Measurements from ENCODE around the gene LITAFD. TPM values are rescaled to one million over a fixed set of nuclear protein-coding genes. Genes with fewer than 3 reads are reported as not detected.

The LITAFD gene
- polyA plus RNA-seq, 1 of the 3 experiments (the other 2 are of a cell fraction): not detected

DNA sequence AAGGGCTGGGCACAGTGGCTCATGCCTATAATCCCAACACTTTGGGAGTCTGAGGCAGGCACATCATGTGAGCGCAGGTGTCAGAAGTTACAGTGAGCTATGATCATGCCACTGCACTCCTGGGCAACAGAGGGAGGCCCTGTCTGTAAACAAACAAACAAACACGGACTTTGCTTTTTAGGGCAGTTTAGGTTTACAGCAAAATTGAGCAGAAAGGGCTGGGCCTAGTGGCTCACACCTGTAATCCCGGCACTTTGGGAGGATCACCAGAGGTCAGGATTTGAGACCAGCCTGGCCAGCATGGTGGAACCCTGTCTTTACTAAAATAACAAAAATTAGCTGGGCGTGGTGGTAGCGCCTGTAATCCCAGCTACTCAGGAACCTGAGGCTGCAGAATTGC lies 10.1 kb upstream of the LITAFD start:
- peaks cover 12% of the 10 kb centered on the region for H3K79me2 ChIP-seq (ENCODE audit: insufficient read depth)
- WGBS (ENCODE audit: low lambda C conversion rate): 89% methylated on average over 5 of the region's 5 CpGs
- TF ChIP-seq, protein P1, sequence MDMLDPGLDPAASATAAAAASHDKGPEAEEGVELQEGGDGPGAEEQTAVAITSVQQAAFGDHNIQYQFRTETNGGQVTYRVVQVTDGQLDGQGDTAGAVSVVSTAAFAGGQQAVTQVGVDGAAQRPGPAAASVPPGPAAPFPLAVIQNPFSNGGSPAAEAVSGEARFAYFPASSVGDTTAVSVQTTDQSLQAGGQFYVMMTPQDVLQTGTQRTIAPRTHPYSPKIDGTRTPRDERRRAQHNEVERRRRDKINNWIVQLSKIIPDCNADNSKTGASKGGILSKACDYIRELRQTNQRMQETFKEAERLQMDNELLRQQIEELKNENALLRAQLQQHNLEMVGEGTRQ (IDR thresholded peaks at IDR 0.05; ENCODE audit: borderline replicate concordance, low read depth, low read length): no peak
- TF ChIP-seq RFX5 (IDR thresholded peaks at IDR 0.05; ENCODE audit: low read length) (no peak), NFIC (IDR thresholded peaks at IDR 0.05; ENCODE audit: borderline replicate concordance) (no peak), FOXM1 (IDR thresholded peaks at IDR 0.05; ENCODE audit: low read depth) (no peak), RXRA (IDR thresholded peaks at IDR 0.05; ENCODE audit: borderline replicate concordance, low read depth) (no peak), NRF1 (IDR thresholded peaks at IDR 0.05; ENCODE audit: low read depth, low read length) (no peak), FOSL2 (IDR thresholded peaks at IDR 0.05; ENCODE audit: borderline replicate concordance, low read depth) (no peak), SMC3 (IDR thresholded peaks at IDR 0.05; ENCODE audit: low read depth, low read length) (no peak), TCF12 (IDR thresholded peaks at IDR 0.05) (no peak), GATA2 (CRISPR knock-in tag; IDR thresholded peaks at IDR 0.05) (no peak), TAF1 (IDR thresholded peaks at IDR 0.05; ENCODE audit: borderline replicate concordance, low read depth, low read length) (no peak), MEF2A (IDR thresholded peaks at IDR 0.05; ENCODE audit: borderline replicate concordance, low read depth) (no peak), ELF1 (IDR thresholded peaks at IDR 0.05) (no peak), MXI1 (IDR thresholded peaks at IDR 0.05; ENCODE audit: low read depth, low read length) (no peak)
- TF ChIP-seq, protein P2, sequence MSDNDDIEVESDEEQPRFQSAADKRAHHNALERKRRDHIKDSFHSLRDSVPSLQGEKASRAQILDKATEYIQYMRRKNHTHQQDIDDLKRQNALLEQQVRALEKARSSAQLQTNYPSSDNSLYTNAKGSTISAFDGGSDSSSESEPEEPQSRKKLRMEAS (IDR thresholded peaks at IDR 0.05; ENCODE audit: low read depth): no peak
- TF ChIP-seq, protein P3, sequence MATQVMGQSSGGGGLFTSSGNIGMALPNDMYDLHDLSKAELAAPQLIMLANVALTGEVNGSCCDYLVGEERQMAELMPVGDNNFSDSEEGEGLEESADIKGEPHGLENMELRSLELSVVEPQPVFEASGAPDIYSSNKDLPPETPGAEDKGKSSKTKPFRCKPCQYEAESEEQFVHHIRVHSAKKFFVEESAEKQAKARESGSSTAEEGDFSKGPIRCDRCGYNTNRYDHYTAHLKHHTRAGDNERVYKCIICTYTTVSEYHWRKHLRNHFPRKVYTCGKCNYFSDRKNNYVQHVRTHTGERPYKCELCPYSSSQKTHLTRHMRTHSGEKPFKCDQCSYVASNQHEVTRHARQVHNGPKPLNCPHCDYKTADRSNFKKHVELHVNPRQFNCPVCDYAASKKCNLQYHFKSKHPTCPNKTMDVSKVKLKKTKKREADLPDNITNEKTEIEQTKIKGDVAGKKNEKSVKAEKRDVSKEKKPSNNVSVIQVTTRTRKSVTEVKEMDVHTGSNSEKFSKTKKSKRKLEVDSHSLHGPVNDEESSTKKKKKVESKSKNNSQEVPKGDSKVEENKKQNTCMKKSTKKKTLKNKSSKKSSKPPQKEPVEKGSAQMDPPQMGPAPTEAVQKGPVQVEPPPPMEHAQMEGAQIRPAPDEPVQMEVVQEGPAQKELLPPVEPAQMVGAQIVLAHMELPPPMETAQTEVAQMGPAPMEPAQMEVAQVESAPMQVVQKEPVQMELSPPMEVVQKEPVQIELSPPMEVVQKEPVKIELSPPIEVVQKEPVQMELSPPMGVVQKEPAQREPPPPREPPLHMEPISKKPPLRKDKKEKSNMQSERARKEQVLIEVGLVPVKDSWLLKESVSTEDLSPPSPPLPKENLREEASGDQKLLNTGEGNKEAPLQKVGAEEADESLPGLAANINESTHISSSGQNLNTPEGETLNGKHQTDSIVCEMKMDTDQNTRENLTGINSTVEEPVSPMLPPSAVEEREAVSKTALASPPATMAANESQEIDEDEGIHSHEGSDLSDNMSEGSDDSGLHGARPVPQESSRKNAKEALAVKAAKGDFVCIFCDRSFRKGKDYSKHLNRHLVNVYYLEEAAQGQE (IDR thresholded peaks at IDR 0.05; ENCODE audit: low read depth, low read length): no peak
- TF ChIP-seq, protein P4, sequence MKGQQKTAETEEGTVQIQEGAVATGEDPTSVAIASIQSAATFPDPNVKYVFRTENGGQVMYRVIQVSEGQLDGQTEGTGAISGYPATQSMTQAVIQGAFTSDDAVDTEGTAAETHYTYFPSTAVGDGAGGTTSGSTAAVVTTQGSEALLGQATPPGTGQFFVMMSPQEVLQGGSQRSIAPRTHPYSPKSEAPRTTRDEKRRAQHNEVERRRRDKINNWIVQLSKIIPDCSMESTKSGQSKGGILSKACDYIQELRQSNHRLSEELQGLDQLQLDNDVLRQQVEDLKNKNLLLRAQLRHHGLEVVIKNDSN (IDR thresholded peaks at IDR 0.05; ENCODE audit: borderline replicate concordance, low read depth): no peak
- TF ChIP-seq, protein P5, sequence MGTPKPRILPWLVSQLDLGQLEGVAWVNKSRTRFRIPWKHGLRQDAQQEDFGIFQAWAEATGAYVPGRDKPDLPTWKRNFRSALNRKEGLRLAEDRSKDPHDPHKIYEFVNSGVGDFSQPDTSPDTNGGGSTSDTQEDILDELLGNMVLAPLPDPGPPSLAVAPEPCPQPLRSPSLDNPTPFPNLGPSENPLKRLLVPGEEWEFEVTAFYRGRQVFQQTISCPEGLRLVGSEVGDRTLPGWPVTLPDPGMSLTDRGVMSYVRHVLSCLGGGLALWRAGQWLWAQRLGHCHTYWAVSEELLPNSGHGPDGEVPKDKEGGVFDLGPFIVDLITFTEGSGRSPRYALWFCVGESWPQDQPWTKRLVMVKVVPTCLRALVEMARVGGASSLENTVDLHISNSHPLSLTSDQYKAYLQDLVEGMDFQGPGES (IDR thresholded peaks at IDR 0.05; ENCODE audit: low read depth, low read length): no peak
- TF ChIP-seq, protein P6, sequence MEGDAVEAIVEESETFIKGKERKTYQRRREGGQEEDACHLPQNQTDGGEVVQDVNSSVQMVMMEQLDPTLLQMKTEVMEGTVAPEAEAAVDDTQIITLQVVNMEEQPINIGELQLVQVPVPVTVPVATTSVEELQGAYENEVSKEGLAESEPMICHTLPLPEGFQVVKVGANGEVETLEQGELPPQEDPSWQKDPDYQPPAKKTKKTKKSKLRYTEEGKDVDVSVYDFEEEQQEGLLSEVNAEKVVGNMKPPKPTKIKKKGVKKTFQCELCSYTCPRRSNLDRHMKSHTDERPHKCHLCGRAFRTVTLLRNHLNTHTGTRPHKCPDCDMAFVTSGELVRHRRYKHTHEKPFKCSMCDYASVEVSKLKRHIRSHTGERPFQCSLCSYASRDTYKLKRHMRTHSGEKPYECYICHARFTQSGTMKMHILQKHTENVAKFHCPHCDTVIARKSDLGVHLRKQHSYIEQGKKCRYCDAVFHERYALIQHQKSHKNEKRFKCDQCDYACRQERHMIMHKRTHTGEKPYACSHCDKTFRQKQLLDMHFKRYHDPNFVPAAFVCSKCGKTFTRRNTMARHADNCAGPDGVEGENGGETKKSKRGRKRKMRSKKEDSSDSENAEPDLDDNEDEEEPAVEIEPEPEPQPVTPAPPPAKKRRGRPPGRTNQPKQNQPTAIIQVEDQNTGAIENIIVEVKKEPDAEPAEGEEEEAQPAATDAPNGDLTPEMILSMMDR (IDR thresholded peaks at IDR 0.05): no peak
- no peaks in the 10 kb centered on the region for H3K27me3 ChIP-seq (ENCODE audit: insufficient read depth)
- no peak for DNase-seq
- no peak overlapping the region for H3K9ac ChIP-seq
- CTCF ChIA-PET: interaction anchor here (1.6 kb wide), 1 partner anchor 74 kb away, joined by 3 read pairs; the partner anchor contains the start of genes PMM2 and TMEM186
- no peaks in the 10 kb centered on the region for H3K9me3 ChIP-seq
- H2AFZ ChIP-seq (ENCODE audit: low read depth): no peak overlapping the region
- H3K4me1 ChIP-seq (ENCODE audit: control insufficient read depth in 1 of 2, insufficient read depth in 2 of 2, low read depth in 1 of 2, low read length in 1 of 2): peaks cover 5 to 8% of the 10 kb centered on the region in 2 experiments; a peak in 2 of 4 replicates
- H3K27ac ChIP-seq (ENCODE audit: low read depth in 2 of 2, low read length in 1 of 2): no peak overlapping the region
- H3F3A ChIP-seq (replicated peaks; ENCODE audit: insufficient read depth): peaks cover 4% of the 10 kb centered on the region
- no peaks in the 10 kb centered on the region for H3K36me3 ChIP-seq (replicated peaks in 1 of 2; ENCODE audit: control insufficient read depth in 1 of 2, insufficient read depth in 2 of 2, low read length in 1 of 2)
- H4K20me1 ChIP-seq (ENCODE audit: insufficient read depth): no peaks in the 10 kb centered on the region
- POLR2A ChIA-PET: no interaction called here
- H3K9me2 ChIP-seq: no peaks in the 10 kb centered on the region
- no peak overlapping the region for H3K4me2 ChIP-seq
- no peak overlapping the region for H3K4me3 ChIP-seq (ENCODE audit: low read depth in 2 of 2, low read length in 1 of 2)
